Caco-2 (cell line): ENCODE results near the gene MANBA. TPM values are rescaled to one million over a fixed set of nuclear protein-coding genes. Genes with fewer than 3 reads are reported as not detected.
"Not testable (repeated sequence)": the region's sequence is repeated elsewhere in the genome, so short reads cannot be mapped to it uniquely, and the experiment has no call there.

Experiments used
- BruUV-seq: library from RNA; stranded (reverse); fragments of 400-500 nt; replicated peaks from 2 replicates; lab custom pipeline; 2021; lab: Mats Ljungman, UMichigan
- CTCF ChIA-PET: fragments of 300-600 bp; sonication (Branson Sonifier 250); formaldehyde crosslinking; loops from one replicate; lab custom pipeline; 2022; ENCODE audit warnings: antibody characterized with exemption; lab: Charles Lee
- POLR2A ChIA-PET: fragments of 300-600 bp; sonication (Branson Sonifier 250); formaldehyde crosslinking; loops from one replicate; lab custom pipeline; 2022; ENCODE audit warnings: antibody characterized with exemption; lab: Charles Lee
- DNase-seq, 2 experiments: peaks; one replicate each; pipeline versions ENCODE4 v3.0.0 to v3.0.0-alpha.2; 2020 to 2022
- H3K27me3 ChIP-seq: replicated peaks from 2 replicates; pipeline ENCODE4 v1.6.0; 2011; ENCODE audit warnings: low read length; ENCODE audit not compliant: control insufficient read depth, insufficient read depth
- H3K36me3 ChIP-seq: 2 replicates; pipeline ENCODE4 v1.5.1; 2011; ENCODE audit warnings: low read length; ENCODE audit not compliant: control insufficient read depth, insufficient read depth
- H3K4me1 ChIP-seq: fragments of 250-450 bp; sonication (Bioruptor Pico); 2 replicates; pipeline ENCODE4 v1.5.1; 2020; ENCODE audit warnings: mild to moderate bottlenecking
- H3K4me3 ChIP-seq: 2 replicates; pipeline ENCODE4 v1.5.1; 2011; ENCODE audit warnings: low read depth, mild to moderate bottlenecking, control low read depth, low read length
- H3K9me3 ChIP-seq: fragments of 250-450 bp; sonication (Bioruptor Pico); 2 replicates; pipeline ENCODE4 v1.5.1; 2020; ENCODE audit warnings: mild to moderate bottlenecking, moderate library complexity
- H3K27ac Mint-ChIP-seq: one replicate; pipeline ENCODE4 v1.8.0; 2022; ENCODE audit warnings: mixed read lengths; ENCODE audit not compliant: unreplicated experiment
- H3K27me3 Mint-ChIP-seq: one replicate; pipeline ENCODE4 v1.8.0; 2022; ENCODE audit warnings: mixed read lengths; ENCODE audit not compliant: insufficient read depth, unreplicated experiment
- H3K36me3 Mint-ChIP-seq: one replicate; pipeline ENCODE4 v1.8.0; 2022; ENCODE audit warnings: mild to moderate bottlenecking, mixed read lengths; ENCODE audit not compliant: insufficient read depth, unreplicated experiment
- H3K4me1 Mint-ChIP-seq: one replicate; pipeline ENCODE4 v1.8.0; 2022; ENCODE audit warnings: low read depth, mixed read lengths; ENCODE audit not compliant: unreplicated experiment
- H3K4me3 Mint-ChIP-seq: one replicate; pipeline ENCODE4 v1.8.0; 2022; ENCODE audit warnings: mild to moderate bottlenecking, moderate library complexity, mixed read lengths; ENCODE audit not compliant: unreplicated experiment
- H3K9me3 Mint-ChIP-seq: one replicate; pipeline ENCODE4 v1.8.0; 2022; ENCODE audit warnings: mixed read lengths; ENCODE audit not compliant: unreplicated experiment
- CTCF ChIP-seq, 2 experiments: fragments of 200-600 bp in 1 of 2; IDR thresholded peaks; 1 replicate in 1 of 2; 2 replicates in 1 of 2; pipeline versions ENCODE4 v1.5.1 to v1.8.0; 2011 to 2022; ENCODE audit warnings: antibody characterized with exemption in 1 of 2, control low read depth in 1 of 2, inconsistent platforms in 1 of 2, low read depth in 1 of 2, low read length in 1 of 2, mild to moderate bottlenecking in 1 of 2, moderate library complexity in 1 of 2; ENCODE audit not compliant: insufficient read depth in 1 of 2, severe bottlenecking in 1 of 2, unreplicated experiment in 1 of 2
- intact Hi-C: fragments of 100-400 bp; cut with micrococcal nuclease; formaldehyde crosslinking; loops from one replicate; pipeline ENCODE4 v1.10.0; 2022; ENCODE audit not compliant: unreplicated experiment
- total RNA-seq: library from RNA; stranded (reverse); gene quantifications from 2 replicates; pipeline ENCODE4 v1.2.3, GENCODE V29; 2022

The MANBA gene
- total RNA-seq, 1 experiment from 2014 or later, result 53.5 TPM

DNA sequence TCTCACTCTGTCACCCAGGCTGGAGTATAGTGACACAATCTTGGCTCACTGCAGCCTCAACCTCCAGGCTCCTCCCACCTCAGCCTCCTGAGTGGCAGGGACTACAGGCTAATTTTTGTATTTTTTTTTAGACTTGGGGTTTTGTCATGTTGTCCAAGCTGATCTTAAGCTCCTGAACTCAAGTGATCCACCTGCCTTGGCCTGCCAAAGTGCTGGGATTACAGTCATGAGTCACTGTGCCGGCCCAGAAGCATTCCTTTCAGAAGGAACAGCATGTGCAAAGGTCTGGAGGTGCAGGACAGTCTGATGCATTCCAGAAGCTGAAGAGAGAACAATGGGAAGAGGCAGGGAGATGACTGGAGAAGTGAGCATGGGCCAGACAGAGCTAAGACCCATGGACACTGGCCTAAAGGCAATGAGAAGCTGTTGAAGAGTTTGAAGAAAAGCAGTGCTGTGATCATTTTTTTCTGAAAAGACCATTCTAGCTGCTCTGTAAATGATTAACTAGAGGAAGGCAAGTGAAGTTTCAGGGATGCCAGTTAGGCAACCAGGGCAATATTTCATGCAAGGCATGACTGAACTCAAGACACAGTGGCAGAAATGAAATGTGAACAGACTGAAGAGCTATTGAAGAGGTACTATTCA is 43.2 kb downstream of the MANBA start:
- CTCF ChIA-PET, result no interaction called here

DNA sequence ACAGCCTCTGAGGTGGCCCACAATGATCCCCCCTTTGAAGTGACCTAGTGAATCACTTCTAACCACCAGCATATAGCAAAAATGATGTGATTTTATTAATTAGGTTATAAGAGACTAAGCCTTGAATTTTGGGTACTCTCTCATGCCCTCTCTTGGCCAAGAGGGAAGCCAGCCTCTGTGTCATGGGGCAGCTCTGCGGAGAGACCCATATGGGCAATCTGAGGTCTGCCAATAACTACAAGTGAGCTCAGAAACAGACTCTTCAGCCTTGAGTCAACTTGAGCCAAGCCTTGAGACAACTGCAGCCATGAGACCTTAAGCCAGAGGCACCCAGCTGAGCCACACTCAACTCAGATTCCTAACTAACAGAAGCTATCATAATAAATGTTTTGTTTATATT is 45.7 kb downstream of the MANBA start:
- H3K9me3 ChIP-seq, result peaks cover 6% of the 10 kb centered on the region; the same call in 1 of the 2 replicates
- H3K27ac Mint-ChIP-seq, result no peak overlapping the region
- POLR2A ChIA-PET, result no interaction called here
- H3K27me3 ChIP-seq, result no peaks in the 10 kb centered on the region
- BruUV-seq, result no TSS peak
- no peak for DNase-seq
- H3K36me3 Mint-ChIP-seq, result peaks cover 48% of the 10 kb centered on the region
- H3K36me3 ChIP-seq, result no peaks in the 10 kb centered on the region
- CTCF ChIA-PET, result no interaction called here
- peaks cover 45% of the 10 kb centered on the region for H3K4me1 Mint-ChIP-seq
- no peaks in the 10 kb centered on the region for H3K27me3 Mint-ChIP-seq
- no peak overlapping the region for H3K4me3 Mint-ChIP-seq
- H3K4me1 ChIP-seq, result peaks cover 56% of the 10 kb centered on the region
- TF ChIP-seq CTCF (IDR thresholded peaks at IDR 0.05; ENCODE audit: insufficient read depth in 1 of 2, low read depth in 1 of 2, low read length in 1 of 2, severe bottlenecking in 1 of 2, unreplicated experiment in 1 of 2), result no peak
- H3K9me3 Mint-ChIP-seq, result peaks cover 20% of the 10 kb centered on the region
- H3K4me3 ChIP-seq, result no peak overlapping the region
- intact Hi-C loops, result no loop called here

More for the DNA sequence above, 43.2 kb downstream of the MANBA start:
- POLR2A ChIA-PET, result no interaction called here
- DNase-seq, result peak; percentile 38 to 56
- Mint-ChIP-seq H3K4me3 (peak overlapping the region; percentile 1), H3K27ac (peak overlapping the region; percentile 25), H3K27me3 (no peaks in the 10 kb centered on the region), H3K9me3 (peaks cover 20% of the 10 kb centered on the region), H3K36me3 (peaks cover 54% of the 10 kb centered on the region), H3K4me1 (peaks cover 25% of the 10 kb centered on the region)
- Histone ChIP-seq H3K27me3 (no peaks in the 10 kb centered on the region), H3K4me1 (peaks cover 35% of the 10 kb centered on the region), H3K4me3 (no peak overlapping the region), H3K9me3 (peaks cover 6% of the 10 kb centered on the region; the same call in 1 of the 2 replicates), H3K36me3 (no peaks in the 10 kb centered on the region)
- intact Hi-C loops, result loop anchor here (1.0 kb wide), 1 partner anchor 44 kb away; no protein-coding TSS in a partner anchor
- no TSS peak for BruUV-seq
- no peak for TF ChIP-seq CTCF (IDR thresholded peaks at IDR 0.05; ENCODE audit: insufficient read depth in 1 of 2, low read depth in 1 of 2, low read length in 1 of 2, severe bottlenecking in 1 of 2, unreplicated experiment in 1 of 2)

- peaks cover 54% of the 10 kb centered on the region for H3K4me1 Mint-ChIP-seq
Measured at GRCh38 chr4:102713774-102714173, 47.0 kb downstream of the MANBA start.

More at GRCh38 chr4:102713774-102714173, 47.0 kb downstream of the MANBA start:
- H3K4me3 ChIP-seq, H3K36me3 ChIP-seq, BruUV-seq, H3K4me3 Mint-ChIP-seq, H3K27ac Mint-ChIP-seq, H3K27me3 ChIP-seq, DNase-seq, H3K9me3 ChIP-seq, H3K27me3 Mint-ChIP-seq: not testable (repeated sequence)
- ChIA-PET CTCF (interaction anchor here (1.2 kb wide), 1 partner anchor 93 kb away, joined by 7 read pairs; no protein-coding TSS in a partner anchor), POLR2A (interaction anchor here (1.3 kb wide), 1 partner anchor 114 kb away, joined by 7 read pairs; the partner anchor contains the start of gene UBE2D3)
- intact Hi-C loops, result loop anchor here (1.0 to 2.0 kb wide), 4 partner anchors 38 to 113 kb away; partner anchors contain the start of genes MANBA and UBE2D3
- Mint-ChIP-seq H3K9me3 (peaks cover 26% of the 10 kb centered on the region), H3K36me3 (peaks cover 35% of the 10 kb centered on the region)
- peaks cover 56% of the 10 kb centered on the region for H3K4me1 ChIP-seq
